Skeletal muscle tissue (tissue), 4 donors: ENCODE results near the gene GP5. TPM values are rescaled to one million over a fixed set of nuclear protein-coding genes. Genes with fewer than 3 reads are reported as not detected.

ENCODE experiments used
- H3K27ac ChIP-seq: one replicate; pipeline ENCODE4 v1.7.0; 2013; ENCODE audit warnings: mild to moderate bottlenecking, low read depth, low read length, inconsistent platforms
- H3K27me3 ChIP-seq, 3 donors: one replicate each; pipeline ENCODE4 v1.7.0; 2013; ENCODE audit warnings: low read length in 3 of 3; ENCODE audit not compliant: control insufficient read depth in 3 of 3, insufficient read depth in 3 of 3
- H3K36me3 ChIP-seq, 3 donors: one replicate each; pipeline ENCODE4 v1.7.0; 2013; ENCODE audit warnings: low read length in 3 of 3; ENCODE audit not compliant: control insufficient read depth in 3 of 3, insufficient read depth in 3 of 3
- H3K4me1 ChIP-seq, 3 donors: one replicate each; pipeline ENCODE4 v1.7.0; 2013; ENCODE audit warnings: low read length in 3 of 3, mild to moderate bottlenecking in 3 of 3; ENCODE audit not compliant: control insufficient read depth in 3 of 3, insufficient read depth in 3 of 3
- H3K4me3 ChIP-seq, 3 donors: one replicate each; pipeline ENCODE4 v1.7.0; 2013; ENCODE audit warnings: low read length in 3 of 3
- H3K9ac ChIP-seq, 3 donors: one replicate each; pipeline ENCODE4 v1.7.0; 2013; ENCODE audit warnings: low read length in 3 of 3, mild to moderate bottlenecking in 3 of 3, moderate library complexity in 2 of 3, low read depth in 1 of 3
- H3K9me3 ChIP-seq, 3 donors: one replicate each; pipeline ENCODE4 v1.7.0; 2013; ENCODE audit warnings: low read length in 3 of 3; ENCODE audit not compliant: control insufficient read depth in 3 of 3
- total RNA-seq: library from RNA; depleted of rRNA; stranded (reverse); fragments of >200 nt; gene quantifications from one replicate; pipeline ENCODE4 v1.2.3, GENCODE V29; 2014
- donor health status: Osteomylitis.

The GP5 gene
- total RNA-seq, 1 donor from 2014 or later, result under 0.01 TPM

DNA sequence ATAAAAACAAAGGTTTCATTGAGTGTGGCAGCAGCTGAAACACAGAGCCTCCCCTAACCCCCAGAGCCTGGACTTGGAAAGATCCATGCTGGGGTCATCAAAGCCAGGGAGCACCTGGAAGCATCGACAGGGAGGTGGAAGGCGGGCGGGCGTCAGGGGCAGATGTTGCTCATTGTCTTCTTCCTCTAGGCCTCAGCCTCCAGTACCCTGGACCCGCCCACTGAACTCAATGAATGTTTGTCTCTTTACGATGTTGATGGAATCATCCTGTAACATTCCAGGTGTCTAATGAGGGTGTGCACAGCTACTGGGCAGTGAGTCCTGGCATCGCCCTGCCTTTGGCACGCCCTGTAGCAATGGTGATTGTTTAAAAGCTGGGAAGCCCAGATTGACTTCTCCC, 9.8 kb downstream of the GP5 start:
- H3K9me3 ChIP-seq, result peaks cover 0 to 3% (median 0%) of the 10 kb centered on the region in 3 donors
- H3K27me3 ChIP-seq, result peaks cover 0 to 8% (median 5%) of the 10 kb centered on the region in 3 donors
- no peak overlapping the region for H3K27ac ChIP-seq
- no peak overlapping the region for H3K4me3 ChIP-seq
- H3K4me1 ChIP-seq, result no peaks in the 10 kb centered on the region
- H3K36me3 ChIP-seq, result no peaks in the 10 kb centered on the region
- no peak overlapping the region for H3K9ac ChIP-seq

DNA sequence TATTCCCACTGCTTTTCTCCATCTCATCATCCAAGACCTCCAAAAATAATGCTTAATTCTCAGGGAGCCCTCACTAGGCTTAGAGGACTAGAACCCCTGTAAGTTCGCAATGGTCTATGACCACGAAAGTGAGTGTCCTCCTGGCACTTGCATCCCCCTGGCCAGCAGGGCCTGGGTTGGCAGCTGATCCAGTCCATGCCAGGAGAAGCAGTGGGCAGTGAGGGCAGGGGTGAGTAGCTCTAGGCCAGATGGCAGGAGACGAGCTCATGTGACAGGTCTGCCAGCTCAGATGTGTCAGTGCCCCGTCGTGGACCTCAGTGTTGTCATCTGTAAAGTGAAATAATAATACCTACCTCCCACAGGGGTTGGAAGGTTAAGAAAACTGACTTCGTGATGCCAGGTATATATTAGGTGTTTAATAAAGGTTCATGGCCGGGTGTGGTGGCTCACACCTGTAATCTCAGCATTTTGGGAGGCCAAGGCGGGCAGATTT, 11.1 kb downstream of the GP5 start:
- no peak overlapping the region for H3K9ac ChIP-seq
- no peaks in the 10 kb centered on the region for H3K36me3 ChIP-seq
- H3K9me3 ChIP-seq, result peaks cover 0 to 3% (median 0%) of the 10 kb centered on the region in 3 donors
- H3K4me1 ChIP-seq, result no peaks in the 10 kb centered on the region
- no peak overlapping the region for H3K27ac ChIP-seq
- peaks cover 0 to 8% (median 5%) of the 10 kb centered on the region in 3 donors for H3K27me3 ChIP-seq
- no peak overlapping the region for H3K4me3 ChIP-seq

DNA sequence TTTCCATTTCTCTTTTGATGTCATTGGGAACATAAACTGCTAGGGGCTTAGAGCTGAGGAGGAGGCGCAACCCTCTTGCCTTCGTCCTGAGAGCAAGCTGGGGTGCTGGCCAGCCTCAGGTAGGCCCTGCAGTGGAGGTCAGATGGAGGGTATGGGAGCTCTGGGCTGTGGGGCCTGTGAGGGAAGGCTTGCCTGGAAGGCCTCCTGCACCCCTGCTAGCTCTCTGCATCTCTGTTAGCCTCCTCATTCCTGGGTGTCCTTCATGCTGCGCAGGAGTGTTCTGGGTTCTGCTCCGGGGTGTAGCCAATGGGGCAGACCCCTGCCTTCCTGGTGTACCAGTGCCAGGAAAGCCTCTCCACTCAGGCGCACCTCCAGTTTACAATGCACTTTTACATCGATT, 11.8 kb downstream of the GP5 start:
- H3K36me3 ChIP-seq, result no peaks in the 10 kb centered on the region
- H3K9ac ChIP-seq, result no peak overlapping the region

DNA sequence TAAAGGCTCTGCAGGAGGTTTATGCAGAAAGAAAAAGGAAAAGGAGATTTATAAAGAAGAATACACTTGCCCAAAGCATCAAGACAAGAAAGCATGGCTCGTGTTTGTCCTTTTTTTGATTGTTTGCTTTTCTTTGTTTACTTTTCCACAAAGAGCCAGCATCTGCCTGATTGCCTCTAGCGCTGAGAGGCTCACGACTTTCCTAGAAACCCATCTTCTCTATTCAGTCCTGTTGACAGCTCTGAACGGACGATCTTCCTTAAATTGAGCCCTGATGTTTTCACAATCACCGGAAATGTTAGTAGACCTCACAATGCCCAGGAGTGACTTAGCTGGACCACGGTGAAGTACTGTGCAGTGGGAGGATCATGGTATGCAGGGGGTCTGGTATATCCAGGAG, 12.4 kb downstream of the GP5 start:
- H3K27me3 ChIP-seq, result peaks cover 0 to 8% (median 5%) of the 10 kb centered on the region in 3 donors
- H3K4me3 ChIP-seq, result no peak overlapping the region
- no peaks in the 10 kb centered on the region for H3K36me3 ChIP-seq
- no peak overlapping the region for H3K27ac ChIP-seq
- no peak overlapping the region for H3K9ac ChIP-seq
- H3K9me3 ChIP-seq, result peaks cover 0 to 3% (median 0%) of the 10 kb centered on the region in 3 donors
- no peaks in the 10 kb centered on the region for H3K4me1 ChIP-seq

More for the DNA sequence above, 11.8 kb downstream of the GP5 start:
- H3K4me1 ChIP-seq, result no peaks in the 10 kb centered on the region
- H3K27me3 ChIP-seq, result peaks cover 0 to 7% (median 5%) of the 10 kb centered on the region in 3 donors
- H3K9me3 ChIP-seq, result peaks cover 0 to 3% (median 0%) of the 10 kb centered on the region in 3 donors
- H3K4me3 ChIP-seq, result no peak overlapping the region
- H3K27ac ChIP-seq, result no peak overlapping the region

DNA sequence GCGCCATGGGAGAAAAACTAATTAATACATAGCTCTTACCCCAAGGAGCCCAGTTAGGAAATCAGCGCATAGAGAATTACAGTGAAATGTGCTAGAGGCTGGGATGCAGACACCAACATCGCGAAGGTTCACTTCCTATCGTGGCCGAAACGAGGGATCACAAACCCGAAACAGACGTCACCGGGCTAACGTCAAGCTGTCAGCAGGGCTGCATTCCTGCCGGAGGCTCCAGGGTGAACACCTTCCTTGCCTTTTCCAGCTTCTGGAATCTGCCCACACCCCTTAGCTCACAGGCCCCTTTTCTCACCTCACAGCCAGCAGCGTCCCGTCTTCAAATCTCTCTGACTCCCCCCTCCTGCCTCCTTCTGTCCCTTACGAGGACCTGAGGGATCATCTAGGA, 13.0 kb downstream of the GP5 start:
- Histone ChIP-seq H3K4me3 (no peak overlapping the region), H3K27me3 (peaks cover 0 to 12% (median 10%) of the 10 kb centered on the region in 3 donors), H3K9me3 (peaks cover 0 to 3% (median 0%) of the 10 kb centered on the region in 3 donors), H3K9ac (no peak overlapping the region), H3K36me3 (no peaks in the 10 kb centered on the region), H3K27ac (no peak overlapping the region), H3K4me1 (no peaks in the 10 kb centered on the region)

DNA sequence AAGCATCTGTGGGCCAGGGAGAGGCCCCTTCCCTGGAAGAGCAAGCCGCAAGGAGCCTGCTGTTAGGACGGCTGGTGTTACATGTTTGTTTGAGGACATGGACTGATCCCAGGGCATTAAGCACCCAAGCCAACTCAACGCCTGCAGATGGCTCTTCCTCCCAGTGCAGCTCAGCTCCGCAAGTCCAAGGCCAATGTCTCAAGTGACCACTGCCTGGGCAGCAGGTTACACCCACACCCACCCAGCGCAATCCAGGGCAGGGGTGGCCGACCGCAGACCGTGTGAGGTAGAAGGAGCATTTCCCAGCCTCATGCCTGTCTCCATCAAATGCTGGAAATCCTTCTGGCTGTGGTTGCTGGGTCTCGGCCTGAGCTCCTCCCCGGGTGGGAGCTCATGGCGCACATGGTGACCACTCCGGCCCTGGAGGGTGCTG, 14.5 kb downstream of the GP5 start:
- Histone ChIP-seq H3K36me3 (no peaks in the 10 kb centered on the region), H3K9me3 (no peaks in the 10 kb centered on the region), H3K27me3 (peaks cover 4 to 23% (median 20%) of the 10 kb centered on the region in 3 donors), H3K27ac (no peak overlapping the region), H3K9ac (no peak overlapping the region), H3K4me1 (no peaks in the 10 kb centered on the region), H3K4me3 (no peak overlapping the region)

DNA sequence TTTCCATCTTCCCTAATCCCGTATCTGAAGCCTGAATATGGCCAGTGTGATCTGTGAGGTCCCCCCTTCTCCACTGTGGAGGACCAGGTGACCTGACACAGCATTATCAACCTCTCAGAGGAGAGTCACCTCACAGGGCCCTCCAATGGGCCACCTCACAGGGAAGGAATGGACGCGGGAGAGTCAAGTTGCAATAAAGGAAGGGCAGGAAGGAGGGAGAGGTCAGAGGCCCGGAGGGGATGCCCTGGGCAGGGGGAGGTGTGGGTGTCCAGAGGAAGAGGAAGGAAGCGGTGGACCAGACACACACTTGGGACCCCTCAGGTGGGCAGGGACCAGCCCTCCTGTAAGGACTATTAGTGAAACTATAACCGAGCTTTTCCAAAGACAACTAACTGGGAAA, 14.9 kb downstream of the GP5 start:
- no peak overlapping the region for H3K9ac ChIP-seq
- no peak overlapping the region for H3K27ac ChIP-seq
- H3K4me1 ChIP-seq, result no peaks in the 10 kb centered on the region
- no peaks in the 10 kb centered on the region for H3K36me3 ChIP-seq
- no peak overlapping the region for H3K4me3 ChIP-seq
- H3K9me3 ChIP-seq, result no peaks in the 10 kb centered on the region
- H3K27me3 ChIP-seq, result peaks cover 7 to 23% (median 23%) of the 10 kb centered on the region in 3 donors

DNA sequence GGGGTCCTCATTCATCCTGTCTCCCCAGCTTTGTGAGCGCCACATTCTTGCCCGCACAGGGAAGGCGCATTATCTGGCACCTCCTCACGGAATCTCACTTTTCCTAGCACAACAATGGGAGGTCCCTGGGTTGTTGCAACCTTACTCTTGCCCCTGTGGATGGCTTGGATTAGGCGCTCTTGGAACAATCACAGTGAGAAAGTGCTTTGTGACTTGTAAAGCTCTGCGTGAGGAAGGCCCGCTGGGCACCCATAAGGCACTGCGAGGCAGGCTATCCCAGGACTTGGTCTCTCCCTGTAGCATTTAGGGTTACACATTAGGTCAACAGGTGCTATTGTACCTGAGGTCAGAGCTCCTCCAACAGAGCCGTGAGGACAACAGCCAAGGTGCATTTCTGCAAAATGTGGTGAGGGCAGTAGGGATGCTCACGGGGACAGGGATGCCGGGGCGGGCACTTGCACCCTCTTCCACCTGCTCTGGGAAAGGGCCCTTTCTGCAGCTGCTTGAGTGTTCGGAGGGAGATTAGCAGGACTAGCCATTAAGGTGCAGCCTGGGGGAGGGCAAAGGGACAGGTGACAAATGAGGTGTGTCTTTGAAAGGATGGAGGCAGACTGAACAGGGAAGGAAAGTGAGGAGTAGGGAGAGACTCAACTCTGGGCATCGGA, 15.7 kb downstream of the GP5 start:
- H3K27me3 ChIP-seq, result peaks cover 7 to 28% (median 28%) of the 10 kb centered on the region in 3 donors
- no peaks in the 10 kb centered on the region for H3K9me3 ChIP-seq
- no peak overlapping the region for H3K9ac ChIP-seq
- H3K36me3 ChIP-seq, result no peaks in the 10 kb centered on the region
- H3K27ac ChIP-seq, result no peak overlapping the region
- H3K4me1 ChIP-seq, result no peaks in the 10 kb centered on the region
- no peak overlapping the region for H3K4me3 ChIP-seq

DNA sequence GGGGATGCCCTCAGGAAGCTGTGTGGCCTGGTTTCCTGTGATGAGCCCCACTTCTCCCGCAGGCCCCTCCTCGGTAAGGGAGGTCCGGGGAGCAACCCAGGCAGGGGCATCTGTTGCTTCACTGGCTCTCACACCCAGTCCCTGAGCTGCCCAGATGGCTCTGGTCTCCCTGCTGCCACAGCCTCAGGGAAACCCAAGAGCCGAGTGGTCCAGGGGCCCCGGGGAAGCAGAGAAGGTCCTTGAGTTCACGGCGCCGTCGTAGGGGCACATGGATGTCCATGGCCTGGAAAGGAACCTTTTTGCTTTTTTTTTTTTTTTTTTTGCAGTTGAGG, 16.2 kb downstream of the GP5 start:
- Histone ChIP-seq H3K9ac (no peak overlapping the region), H3K4me3 (no peak overlapping the region), H3K9me3 (no peaks in the 10 kb centered on the region), H3K27me3 (peaks cover 9 to 30% (median 29%) of the 10 kb centered on the region in 3 donors), H3K36me3 (no peaks in the 10 kb centered on the region), H3K27ac (no peak overlapping the region), H3K4me1 (no peaks in the 10 kb centered on the region)

DNA sequence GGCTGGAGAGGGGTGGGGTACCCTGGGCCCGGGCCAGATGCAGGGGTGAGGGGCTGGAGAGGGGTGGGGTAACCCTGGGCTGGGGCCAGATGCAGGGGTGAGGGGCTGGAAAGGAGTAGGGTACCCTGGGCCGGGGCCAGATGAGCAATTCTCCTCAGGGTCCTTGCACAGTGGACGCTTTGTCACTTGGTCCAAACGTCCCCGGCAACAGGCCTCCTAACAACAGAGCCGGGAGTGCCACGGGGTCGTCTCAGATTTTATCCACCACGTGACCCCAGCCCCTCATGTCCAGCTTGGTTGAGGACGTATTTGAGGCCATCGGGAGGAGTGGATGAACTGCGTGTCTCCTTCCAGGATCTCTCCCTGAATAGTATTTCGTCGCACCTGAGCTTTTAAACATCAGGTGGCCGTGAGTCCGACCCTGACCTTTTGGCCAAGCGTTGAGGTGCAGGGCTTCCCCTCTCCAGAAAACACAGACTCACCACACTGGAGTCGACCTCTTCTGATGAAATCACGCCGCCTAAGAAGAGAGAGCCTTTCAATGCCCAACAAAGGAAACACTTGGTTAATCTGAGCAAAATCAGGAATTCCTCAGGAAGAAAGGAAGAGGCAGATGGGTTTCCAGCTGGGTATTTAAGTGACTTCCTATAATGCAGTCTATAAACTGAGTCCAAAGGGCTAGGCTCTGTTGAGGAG, 16.7 kb downstream of the GP5 start:
- H3K9me3 ChIP-seq, result no peaks in the 10 kb centered on the region
- no peaks in the 10 kb centered on the region for H3K36me3 ChIP-seq
- H3K27me3 ChIP-seq, result peaks cover 9 to 30% (median 29%) of the 10 kb centered on the region in 3 donors
- no peak overlapping the region for H3K4me3 ChIP-seq
- H3K27ac ChIP-seq, result no peak overlapping the region
- no peak overlapping the region for H3K9ac ChIP-seq
- no peaks in the 10 kb centered on the region for H3K4me1 ChIP-seq
